CD14-positive monocyte (primary cell): Measurements from ENCODE around the gene TIFAB. TPM values are rescaled to one million over a fixed set of nuclear protein-coding genes. Genes with fewer than 3 reads are reported as not detected.

Source experiments
- DNase-seq, 3 donors: peaks; one replicate each; pipeline ENCODE4 v3.0.0-alpha.2; 2011 to 2022
- H2AFZ ChIP-seq: 2 replicates; pipeline ENCODE4 v1.6.0; 2012; ENCODE audit warnings: mild to moderate bottlenecking, low read depth, low read length, inconsistent platforms; ENCODE audit not compliant: insufficient read depth, poor library complexity, severe bottlenecking
- H3K27ac ChIP-seq, 2 donors: 1 replicate in 1 of 2; 2 replicates in 1 of 2; pipeline ENCODE4 v1.5.1; 2012 to 2013; ENCODE audit warnings: low read length in 2 of 2, control low read depth in 1 of 2, inconsistent platforms in 1 of 2, low read depth in 1 of 2, mild to moderate bottlenecking in 1 of 2
- H3K27me3 ChIP-seq, 2 donors: one replicate each; pipeline versions ENCODE4 v1.6.0 to v1.6.1; 2011 to 2013; ENCODE audit warnings: low read length in 2 of 2; ENCODE audit not compliant: control insufficient read depth in 2 of 2, insufficient read depth in 2 of 2
- H3K36me3 ChIP-seq, 2 donors: replicated peaks in 1 of 2; 1 replicate in 1 of 2; 2 replicates in 1 of 2; pipeline versions ENCODE4 v1.5.1 to v1.6.1; 2012 to 2013; ENCODE audit warnings: low read length in 2 of 2, control low read depth in 1 of 2, inconsistent platforms in 1 of 2, mild to moderate bottlenecking in 1 of 2; ENCODE audit not compliant: insufficient read depth in 2 of 2, control insufficient read depth in 1 of 2
- H3K4me1 ChIP-seq, 2 donors: 1 replicate in 1 of 2; 2 replicates in 1 of 2; pipeline versions ENCODE4 v1.5.1 to v1.6.1; 2012 to 2013; ENCODE audit warnings: low read length in 2 of 2, control low read depth in 1 of 2, inconsistent platforms in 1 of 2, mild to moderate bottlenecking in 1 of 2, moderate library complexity in 1 of 2; ENCODE audit not compliant: insufficient read depth in 2 of 2, control insufficient read depth in 1 of 2
- H3K4me2 ChIP-seq: replicated peaks from 2 replicates; pipeline ENCODE3; 2012; ENCODE audit warnings: low read length, moderate library complexity, mild to moderate bottlenecking; ENCODE audit not compliant: poor library complexity, severe bottlenecking; ENCODE audit errors: extremely low read depth
- H3K4me3 ChIP-seq, 3 experiments: fragments of 200-600 bp in 1 of 3; sonication (generic) in 1 of 3; replicated peaks in 1 of 3; 1 replicate in 2 of 3; 2 replicates in 1 of 3; pipeline ENCODE4 v1.5.1; 2011 to 2013; ENCODE audit warnings: low read length in 3 of 3, mild to moderate bottlenecking in 3 of 3, control low read depth in 2 of 3, low read depth in 2 of 3, inconsistent platforms in 1 of 3, moderate library complexity in 1 of 3
- H3K79me2 ChIP-seq: 2 replicates; pipeline ENCODE4 v1.6.0; 2012; ENCODE audit warnings: mild to moderate bottlenecking, control low read depth, inconsistent platforms, low read length, moderate library complexity; ENCODE audit not compliant: insufficient read depth
- H3K9ac ChIP-seq: 2 replicates; pipeline ENCODE4 v1.6.0; 2017; ENCODE audit warnings: low read length, mild to moderate bottlenecking; ENCODE audit not compliant: insufficient read depth, poor library complexity, severe bottlenecking
- H3K9me3 ChIP-seq, 2 donors: replicated peaks in 1 of 2; 1 replicate in 1 of 2; 2 replicates in 1 of 2; pipeline versions ENCODE4 v1.5.1 to v1.6.1; 2012 to 2013; ENCODE audit warnings: low read length in 2 of 2, control low read depth in 1 of 2; ENCODE audit not compliant: control insufficient read depth in 1 of 2, insufficient read depth in 1 of 2
- H4K20me1 ChIP-seq: 2 replicates; pipeline ENCODE4 v1.6.0; 2012; ENCODE audit warnings: mild to moderate bottlenecking, low read length, control low read depth, moderate library complexity; ENCODE audit not compliant: insufficient read depth
- H3K27ac Mint-ChIP-seq, 7 donors: one replicate each; pipeline ENCODE4 v1.8.0; 2020; ENCODE audit warnings: mild to moderate bottlenecking in 7 of 7, mixed read lengths in 7 of 7, moderate library complexity in 6 of 7, inconsistent platforms in 2 of 7
- H3K27me3 Mint-ChIP-seq, 3 donors: one replicate each; pipeline ENCODE4 v1.8.0; 2021 to 2022; ENCODE audit warnings: low read depth in 3 of 3, mild to moderate bottlenecking in 3 of 3, mixed read lengths in 3 of 3, moderate library complexity in 3 of 3, inconsistent platforms in 1 of 3
- H3K36me3 Mint-ChIP-seq, 2 donors: one replicate each; pipeline ENCODE4 v1.8.0; 2020; ENCODE audit warnings: mixed read lengths in 2 of 2, inconsistent platforms in 1 of 2, mild to moderate bottlenecking in 1 of 2
- H3K4me1 Mint-ChIP-seq: one replicate; pipeline ENCODE4 v1.8.0; 2020; ENCODE audit warnings: mild to moderate bottlenecking, mixed read lengths
- H3K4me3 Mint-ChIP-seq, 2 donors: one replicate each; pipeline ENCODE4 v1.8.0; 2020; ENCODE audit warnings: mild to moderate bottlenecking in 2 of 2, mixed read lengths in 2 of 2, moderate library complexity in 1 of 2
- H3K9me3 Mint-ChIP-seq, 7 donors: one replicate each; pipeline ENCODE4 v1.8.0; 2020 to 2022; ENCODE audit warnings: mixed read lengths in 7 of 7, mild to moderate bottlenecking in 6 of 7, moderate library complexity in 6 of 7, inconsistent platforms in 2 of 7
- WGBS: methylation state at CpG from one replicate; pipeline ENCODE4 v1.1.5; 2013; ENCODE audit warnings: missing lambda C conversion rate; ENCODE audit not compliant: insufficient coverage; 5-methylcytosine and 5-hydroxymethylcytosine counted together
- intact Hi-C, 2 donors: fragments of 100-400 bp; cut with micrococcal nuclease; formaldehyde crosslinking; loops; one replicate each; pipeline versions ENCODE4 v1.15.0 to v1.15.1; 2023
- polyA plus RNA-seq, 3 donors: library from polyadenylated mRNA; depleted of rRNA in 1 of 3; unstranded in 2 of 3; stranded (reverse) in 1 of 3; fragments of 300-500 nt in 2 of 3; fragments of >200 nt in 1 of 3; fragmentation: Illumina TruSeq in 2 of 3; gene quantifications; 1 replicate in 2 of 3; 2 replicates in 1 of 3; pipeline ENCODE4 v1.2.3, GENCODE V29; 2012 to 2021
- TF ChIP-seq, protein P1 (sequence below): fragments of 200-600 bp; IDR thresholded peaks from one replicate; pipeline ENCODE4 v1.8.0; 2022; ENCODE audit warnings: antibody characterized with exemption, mild to moderate bottlenecking

TIFAB gene
- polyA plus RNA-seq, 3 donors, result 0.29 to 0.71 (median 0.50) TPM

DNA sequence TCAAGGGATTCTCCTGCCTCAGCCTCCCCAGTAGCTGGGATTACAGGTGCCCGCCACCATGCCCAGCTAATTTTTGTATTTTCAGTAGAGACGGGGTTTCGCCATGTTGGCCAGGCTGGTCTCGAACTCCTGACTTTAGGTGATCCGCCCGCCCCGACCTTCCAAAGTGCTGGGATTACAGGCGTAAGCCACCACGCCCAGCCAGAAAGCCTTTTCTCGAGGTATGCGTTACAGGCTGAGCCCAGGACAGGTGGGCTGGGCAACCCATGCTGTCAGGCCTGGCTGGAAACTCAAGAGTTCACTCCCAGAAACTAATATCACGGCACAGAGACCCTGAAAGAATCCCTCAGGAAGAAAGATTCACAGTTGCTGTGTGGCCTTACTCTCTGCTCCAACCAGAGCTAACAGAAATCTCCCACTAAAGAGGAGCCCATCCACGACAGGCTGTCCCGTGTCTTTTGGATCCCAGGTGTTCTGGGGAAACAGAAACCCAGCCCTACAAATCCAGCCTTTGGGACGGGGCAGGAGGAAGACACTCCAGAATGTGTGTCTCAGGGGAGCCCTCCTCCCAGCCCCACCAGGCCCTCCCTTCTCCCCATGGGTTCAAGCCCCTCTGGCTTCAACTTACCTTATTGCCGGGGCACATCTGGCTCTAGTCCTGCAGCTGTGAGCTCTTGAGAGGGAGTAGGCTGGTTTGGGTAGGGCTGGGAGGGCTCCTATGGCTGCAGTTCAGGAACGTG is 400 bp downstream of the TIFAB start:
- H3K36me3 Mint-ChIP-seq, result peaks cover 0 to 7% of the 10 kb centered on the region in 2 donors
- peak overlapping the region; percentile 64 to 68 for H3K27ac ChIP-seq
- no peaks in the 10 kb centered on the region for H3K9me3 Mint-ChIP-seq
- peaks cover 65 to 70% of the 10 kb centered on the region in 2 donors for H3K4me1 ChIP-seq
- H3K9ac ChIP-seq, result peak overlapping the region; percentile 15
- peak overlapping the region; percentile 55 to 63 for H3K4me3 Mint-ChIP-seq
- no peaks in the 10 kb centered on the region for H3K9me3 ChIP-seq
- H2AFZ ChIP-seq, result peak overlapping the region; percentile 15
- H3K27me3 Mint-ChIP-seq, result peaks cover 0 to 3% (median 3%) of the 10 kb centered on the region in 3 donors
- intact Hi-C loops, result no loop called here
- no peaks in the 10 kb centered on the region for H3K36me3 ChIP-seq
- TF ChIP-seq, protein P1, sequence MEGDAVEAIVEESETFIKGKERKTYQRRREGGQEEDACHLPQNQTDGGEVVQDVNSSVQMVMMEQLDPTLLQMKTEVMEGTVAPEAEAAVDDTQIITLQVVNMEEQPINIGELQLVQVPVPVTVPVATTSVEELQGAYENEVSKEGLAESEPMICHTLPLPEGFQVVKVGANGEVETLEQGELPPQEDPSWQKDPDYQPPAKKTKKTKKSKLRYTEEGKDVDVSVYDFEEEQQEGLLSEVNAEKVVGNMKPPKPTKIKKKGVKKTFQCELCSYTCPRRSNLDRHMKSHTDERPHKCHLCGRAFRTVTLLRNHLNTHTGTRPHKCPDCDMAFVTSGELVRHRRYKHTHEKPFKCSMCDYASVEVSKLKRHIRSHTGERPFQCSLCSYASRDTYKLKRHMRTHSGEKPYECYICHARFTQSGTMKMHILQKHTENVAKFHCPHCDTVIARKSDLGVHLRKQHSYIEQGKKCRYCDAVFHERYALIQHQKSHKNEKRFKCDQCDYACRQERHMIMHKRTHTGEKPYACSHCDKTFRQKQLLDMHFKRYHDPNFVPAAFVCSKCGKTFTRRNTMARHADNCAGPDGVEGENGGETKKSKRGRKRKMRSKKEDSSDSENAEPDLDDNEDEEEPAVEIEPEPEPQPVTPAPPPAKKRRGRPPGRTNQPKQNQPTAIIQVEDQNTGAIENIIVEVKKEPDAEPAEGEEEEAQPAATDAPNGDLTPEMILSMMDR, result no peak
- H3K4me1 Mint-ChIP-seq, result peaks cover 71% of the 10 kb centered on the region
- 78% methylated on average over 6 of the region's 17 CpGs for WGBS
- peak overlapping the region; percentile 53 for H3K4me2 ChIP-seq
- peak overlapping the region in 1 of 3 experiments; percentile 29 for H3K4me3 ChIP-seq
- no peaks in the 10 kb centered on the region for H3K27me3 ChIP-seq
- peaks cover 60% of the 10 kb centered on the region for H3K79me2 ChIP-seq
- DNase-seq, result no peak
- peak overlapping the region; percentile 28 to 90 (median 84) for H3K27ac Mint-ChIP-seq
- no peaks in the 10 kb centered on the region for H4K20me1 ChIP-seq

DNA sequence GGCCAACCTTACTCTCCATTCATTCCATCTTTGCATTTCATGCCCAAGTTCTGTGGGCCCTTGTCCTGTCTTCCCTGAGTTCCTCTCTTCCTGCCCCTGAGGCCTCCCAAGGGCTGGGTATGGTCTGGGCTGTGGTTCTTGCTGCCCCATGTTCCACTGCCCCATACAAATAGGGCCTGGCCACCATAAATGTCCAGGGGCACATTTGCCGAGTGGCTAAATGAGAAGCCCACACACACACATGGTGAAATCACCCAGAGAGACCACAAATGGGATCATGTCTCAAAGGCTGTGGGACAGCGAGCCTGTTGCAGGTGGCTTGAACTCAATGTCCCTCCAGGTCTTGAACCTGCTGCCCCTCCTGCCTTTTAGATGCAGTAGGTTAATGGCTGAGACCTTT is 1.2 kb downstream of the TIFAB start:
- Histone ChIP-seq H4K20me1 (no peaks in the 10 kb centered on the region), H3K27me3 (no peaks in the 10 kb centered on the region), H3K36me3 (no peaks in the 10 kb centered on the region), H3K27ac (peak overlapping the region; percentile 9 to 64), H3K9ac (no peak overlapping the region), H3K4me2 (peak overlapping the region; percentile 24), H3K79me2 (peaks cover 68% of the 10 kb centered on the region), H3K9me3 (no peaks in the 10 kb centered on the region), H2AFZ (peak overlapping the region; percentile 34), H3K4me3 (peak overlapping the region in 1 of 3 experiments; percentile 27), H3K4me1 (peaks cover 58 to 63% of the 10 kb centered on the region in 2 donors)
- H3K9me3 Mint-ChIP-seq, result no peaks in the 10 kb centered on the region
- H3K27me3 Mint-ChIP-seq, result peaks cover 0 to 3% (median 3%) of the 10 kb centered on the region in 3 donors
- TF ChIP-seq, protein P1, result no peak
- H3K4me3 Mint-ChIP-seq, result peak overlapping the region; percentile 56
- peaks cover 70% of the 10 kb centered on the region for H3K4me1 Mint-ChIP-seq
- peak overlapping the region in 6 of 7 donors; percentile 1 to 87 (median 69) for H3K27ac Mint-ChIP-seq
- DNase-seq, result no peak
- intact Hi-C loops, result no loop called here
- peaks cover 0 to 15% of the 10 kb centered on the region in 2 donors for H3K36me3 Mint-ChIP-seq
- no CpG with 5 or more reads among the region's 2 CpGs for WGBS
